Epithelial cell of proximal tubule (primary cell): Measurements from ENCODE around the gene KIF21B. TPM values are rescaled to one million over a fixed set of nuclear protein-coding genes. Genes with fewer than 3 reads are reported as not detected.

Source experiments
- DNase-seq: peaks from one replicate; pipeline ENCODE4 v3.0.0-alpha.2; 2011; ENCODE audit warnings: low read depth
- H3K4me3 ChIP-seq: 2 replicates; pipeline ENCODE4 v1.5.1; 2011; ENCODE audit warnings: low read depth, mild to moderate bottlenecking, low read length
- CTCF ChIP-seq: conservative IDR thresholded peaks from 2 replicates; pipeline ENCODE4 v1.5.1; 2012; ENCODE audit warnings: low read depth, mild to moderate bottlenecking, low read length
- total RNA-seq: library from RNA; depleted of rRNA; stranded (reverse); fragments of >200 nt; gene quantifications from 2 replicates; pipeline ENCODE4 v1.2.3, GENCODE V29; 2015

KIF21B gene
- total RNA-seq, 1 donor from 2014 or later: 13.3 TPM

- no peak for DNase-seq
- H3K4me3 ChIP-seq: no peak overlapping the region
- TF ChIP-seq CTCF: no peak
Observed at GRCh38 chr1:201059871-201060555, 36.5 kb upstream of the KIF21B start.

DNA sequence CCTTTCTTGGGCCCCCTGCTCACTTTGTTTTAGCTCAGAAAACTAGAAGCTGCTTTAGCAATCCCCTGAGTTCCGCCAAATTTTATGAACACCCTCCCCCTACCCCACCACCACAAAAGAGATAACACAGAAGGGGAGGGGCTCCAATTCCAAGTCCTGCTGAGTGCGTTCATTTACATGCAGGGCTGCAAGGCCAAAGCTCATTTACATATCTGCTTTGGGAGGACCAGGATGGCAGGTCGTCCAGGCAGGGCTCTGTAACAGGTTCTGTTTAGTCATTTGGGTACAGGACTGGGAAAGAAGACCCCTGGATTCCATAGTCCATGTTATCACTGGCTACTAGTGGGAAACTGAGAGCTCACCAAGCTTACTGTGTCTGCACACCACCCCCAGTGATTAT is 35.9 kb upstream of the KIF21B start:
- TF ChIP-seq CTCF: no peak
- no peak for DNase-seq
- no peak overlapping the region for H3K4me3 ChIP-seq

GRCh38 chr1:201054091-201054543 is 30.6 kb upstream of the KIF21B start:
- H3K4me3 ChIP-seq: no peak overlapping the region
- TF ChIP-seq CTCF: no peak
- no peak for DNase-seq

- TF ChIP-seq CTCF: no peak
- H3K4me3 ChIP-seq: no peak overlapping the region
- no peak for DNase-seq
Observed at GRCh38 chr1:201053155-201053860, 29.8 kb upstream of the KIF21B start.

DNA sequence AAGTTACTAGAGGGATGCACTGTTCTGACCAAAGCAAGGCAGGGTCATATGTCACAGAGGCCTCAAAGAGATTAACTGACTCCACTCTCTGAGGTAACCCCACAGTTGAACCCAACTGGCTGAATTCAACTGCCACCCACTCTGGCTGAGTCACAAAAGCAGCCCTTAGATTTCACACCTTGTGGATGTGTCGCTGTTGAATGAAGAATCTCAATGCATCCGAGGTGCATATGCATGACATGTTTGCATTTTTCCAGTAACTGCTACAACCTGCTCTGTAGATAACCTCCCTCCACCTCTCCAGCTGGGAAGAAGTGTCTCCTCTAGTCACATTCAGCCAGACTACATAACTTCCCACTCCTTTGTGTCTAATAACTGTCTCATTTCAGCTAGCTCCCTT is 27.9 kb upstream of the KIF21B start:
- no peak overlapping the region for H3K4me3 ChIP-seq
- DNase-seq: no peak
- TF ChIP-seq CTCF: no peak

GRCh38 chr1:201050515-201051277 is 27.2 kb upstream of the KIF21B start:
- no peak overlapping the region for H3K4me3 ChIP-seq
- TF ChIP-seq CTCF: no peak
- no peak for DNase-seq
